SU-DHL-6 (cell line): ENCODE measurements around the gene PPP2R5C.
"Not testable (repeated sequence)": the region's sequence is repeated elsewhere in the genome, so short reads cannot be mapped to it uniquely, and the experiment has no call there.

Experiments used
- CTCF ChIP-seq: fragments of 200-600 bp; sonication (generic); IDR thresholded peaks from one replicate; pipeline ENCODE4 v1.5.1; 2017; ENCODE audit warnings: antibody characterized with exemption, mild to moderate bottlenecking, low read length, moderate library complexity; ENCODE audit not compliant: insufficient read depth, poor library complexity, severe bottlenecking
- EZH2phosphoT487 ChIP-seq: fragments of 200-600 bp; sonication (generic), shearing (Covaris generic); conservative IDR thresholded peaks from 2 replicates; pipeline ENCODE4 v1.6.1; 2018; ENCODE audit warnings: mild to moderate bottlenecking, antibody characterized with exemption, low read length, moderate library complexity, mixed read lengths

DNA sequence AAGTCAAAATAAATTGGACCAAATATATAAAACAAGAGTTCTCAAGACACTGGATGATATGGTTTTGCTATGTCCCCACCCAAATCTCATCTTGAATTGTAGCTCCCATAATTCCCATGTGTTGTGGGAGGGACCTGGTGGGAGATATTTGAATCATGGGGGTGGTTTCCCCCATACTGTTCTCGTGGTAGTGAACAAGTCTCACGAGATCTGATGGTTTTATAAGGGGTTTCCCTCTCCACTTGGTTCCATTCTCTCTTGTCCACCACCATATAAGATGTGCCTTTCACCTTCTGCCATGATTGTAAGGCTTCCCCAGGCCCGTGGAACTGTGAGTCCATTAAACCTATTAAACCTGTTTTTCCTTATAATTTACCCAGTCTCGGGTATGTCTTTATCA lies 31.4 kb upstream of the PPP2R5C start:
- TF ChIP-seq CTCF, EZH2phosphoT487: not testable (repeated sequence)
